ENCODE data around the gene DPM1. TPM values are rescaled to one million over a fixed set of nuclear protein-coding genes. Genes with fewer than 3 reads are reported as not detected.

The DPM1 gene
- polyA plus RNA-seq, 1 donor from 2014 or later = 137 TPM

GRCh38 chr20:50993876-50994275, 35.5 kb upstream of the DPM1 start:
- no peak for TF ChIP-seq EZH2 (IDR thresholded peaks at IDR 0.05; ENCODE audit: borderline replicate concordance, insufficient read depth, low read length, poor library complexity, severe bottlenecking)
- no peak for TF ChIP-seq RAD21 (conservative IDR thresholded peaks at IDR 0.05)
- TF ChIP-seq SMC3 (conservative IDR thresholded peaks at IDR 0.05; ENCODE audit: poor library complexity) = no peak
- no peak for TF ChIP-seq EP300 (conservative IDR thresholded peaks at IDR 0.05; ENCODE audit: poor library complexity, severe bottlenecking)
- no peak for TF ChIP-seq CTCF (IDR thresholded peaks at IDR 0.05; ENCODE audit: poor library complexity, severe bottlenecking)
- TF ChIP-seq MXI1 (conservative IDR thresholded peaks at IDR 0.05; ENCODE audit: poor library complexity, severe bottlenecking) = no peak
- TF ChIP-seq POLR2AphosphoS5 (IDR thresholded peaks at IDR 0.05) = no peak
- H2AFZ ChIP-seq (ENCODE audit: low read depth, low read length) = no peak overlapping the region
- no peaks in the 10 kb centered on the region for H4K20me1 ChIP-seq (ENCODE audit: insufficient read depth)
- no peaks in the 10 kb centered on the region for H3K27me3 ChIP-seq (ENCODE audit: insufficient read depth, low read depth, low read length)
- H3K4me3 ChIP-seq (ENCODE audit: low read length) = no peak overlapping the region
- no peaks in the 10 kb centered on the region for H3K9me2 ChIP-seq (ENCODE audit: insufficient read depth, low read length)
- no peak overlapping the region for H3K27ac ChIP-seq (ENCODE audit: low read length)
- H3K36me3 ChIP-seq (ENCODE audit: insufficient read depth, low read length) = no peaks in the 10 kb centered on the region
- H3K79me2 ChIP-seq (replicated peaks; ENCODE audit: insufficient read depth, low read length) = no peaks in the 10 kb centered on the region
- no peaks in the 10 kb centered on the region for H3F3A ChIP-seq (ENCODE audit: insufficient read depth, low read length, poor library complexity, severe bottlenecking)
- no peak overlapping the region for H3K9ac ChIP-seq (ENCODE audit: low read length)
- H3K4me2 ChIP-seq (ENCODE audit: low read length) = no peak overlapping the region
- H3K9me3 ChIP-seq (ENCODE audit: low read length) = no peaks in the 10 kb centered on the region

GRCh38 chr20:50992733-50993457, 34.6 kb upstream of the DPM1 start:
- no peaks in the 10 kb centered on the region for H3K79me2 ChIP-seq (replicated peaks; ENCODE audit: insufficient read depth, low read length)
- no peaks in the 10 kb centered on the region for H3F3A ChIP-seq (ENCODE audit: insufficient read depth, low read length, poor library complexity, severe bottlenecking)
- no peak overlapping the region for H2AFZ ChIP-seq (ENCODE audit: low read depth, low read length)
- no peaks in the 10 kb centered on the region for H3K36me3 ChIP-seq (ENCODE audit: insufficient read depth, low read length)
- H3K27ac ChIP-seq (ENCODE audit: low read length) = no peak overlapping the region
- no peaks in the 10 kb centered on the region for H4K20me1 ChIP-seq (ENCODE audit: insufficient read depth)
- H3K9ac ChIP-seq (ENCODE audit: low read length) = no peak overlapping the region
- no peak overlapping the region for H3K4me2 ChIP-seq (ENCODE audit: low read length)
- no peaks in the 10 kb centered on the region for H3K27me3 ChIP-seq (ENCODE audit: insufficient read depth, low read depth, low read length)
- H3K9me3 ChIP-seq (ENCODE audit: low read length) = no peaks in the 10 kb centered on the region
- H3K4me3 ChIP-seq (ENCODE audit: low read length) = no peak overlapping the region
- no peak for TF ChIP-seq MXI1 (conservative IDR thresholded peaks at IDR 0.05; ENCODE audit: poor library complexity, severe bottlenecking)
- TF ChIP-seq EZH2 (IDR thresholded peaks at IDR 0.05; ENCODE audit: borderline replicate concordance, insufficient read depth, low read length, poor library complexity, severe bottlenecking) = no peak
- TF ChIP-seq CTCF (IDR thresholded peaks at IDR 0.05; ENCODE audit: poor library complexity, severe bottlenecking) = peak; percentile 82
- no peak for TF ChIP-seq EP300 (conservative IDR thresholded peaks at IDR 0.05; ENCODE audit: poor library complexity, severe bottlenecking)
- no peak for TF ChIP-seq POLR2AphosphoS5 (IDR thresholded peaks at IDR 0.05)
- peak; percentile 84 for TF ChIP-seq RAD21 (conservative IDR thresholded peaks at IDR 0.05)
- peak; percentile 88 for TF ChIP-seq SMC3 (conservative IDR thresholded peaks at IDR 0.05; ENCODE audit: poor library complexity)
- H3K9me2 ChIP-seq (ENCODE audit: insufficient read depth, low read length) = no peaks in the 10 kb centered on the region

- H3K4me3 ChIP-seq (ENCODE audit: low read length) = no peak overlapping the region
- H3K27me3 ChIP-seq (ENCODE audit: insufficient read depth, low read depth, low read length) = no peaks in the 10 kb centered on the region
- H3K4me2 ChIP-seq (ENCODE audit: low read length) = no peak overlapping the region
- H2AFZ ChIP-seq (ENCODE audit: low read depth, low read length) = no peak overlapping the region
- TF ChIP-seq CTCF (IDR thresholded peaks at IDR 0.05; ENCODE audit: poor library complexity, severe bottlenecking) (no peak), MXI1 (conservative IDR thresholded peaks at IDR 0.05; ENCODE audit: poor library complexity, severe bottlenecking) (no peak), RAD21 (conservative IDR thresholded peaks at IDR 0.05) (no peak)
- no peaks in the 10 kb centered on the region for H3F3A ChIP-seq (ENCODE audit: insufficient read depth, low read length, poor library complexity, severe bottlenecking)
- no peaks in the 10 kb centered on the region for H3K79me2 ChIP-seq (replicated peaks; ENCODE audit: insufficient read depth, low read length)
- H3K9ac ChIP-seq (ENCODE audit: low read length) = no peak overlapping the region
- H3K9me2 ChIP-seq (ENCODE audit: insufficient read depth, low read length) = no peaks in the 10 kb centered on the region
- H3K27ac ChIP-seq (ENCODE audit: low read length) = no peak overlapping the region
- H4K20me1 ChIP-seq (ENCODE audit: insufficient read depth) = no peaks in the 10 kb centered on the region
- H3K9me3 ChIP-seq (ENCODE audit: low read length) = no peaks in the 10 kb centered on the region
- H3K36me3 ChIP-seq (ENCODE audit: insufficient read depth, low read length) = no peaks in the 10 kb centered on the region
These were observed 34.0 kb upstream of the DPM1 start for GRCh38 chr20:50992336-50992732.
